Nephron (organoid): Measurements from ENCODE around the gene PTGES3.

ENCODE experiments used
- H3K27ac Mint-ChIP-seq, 3 experiments: 2 replicates each; pipeline ENCODE4 v1.8.0; 2020; ENCODE audit warnings: mixed read lengths in 3 of 3, mild to moderate bottlenecking in 2 of 3, moderate library complexity in 1 of 3
- H3K27me3 Mint-ChIP-seq: 2 replicates; pipeline ENCODE4 v1.8.0; 2021; ENCODE audit warnings: low read depth, mild to moderate bottlenecking, moderate library complexity, mixed read lengths
- H3K36me3 Mint-ChIP-seq: 2 replicates; pipeline ENCODE4 v1.8.0; 2020; ENCODE audit warnings: low read depth, mixed read lengths
- H3K4me1 Mint-ChIP-seq: 2 replicates; pipeline ENCODE4 v1.8.0; 2020; ENCODE audit warnings: mixed read lengths
- H3K4me3 Mint-ChIP-seq, 3 experiments: 2 replicates each; pipeline ENCODE4 v1.8.0; 2020; ENCODE audit warnings: mild to moderate bottlenecking in 3 of 3, mixed read lengths in 3 of 3, moderate library complexity in 2 of 3
- H3K9me3 Mint-ChIP-seq: 2 replicates; pipeline ENCODE4 v1.8.0; 2020; ENCODE audit warnings: mixed read lengths
- CTCF ChIP-seq, 3 experiments: fragments of 200-600 bp; sonication (generic); IDR thresholded peaks; one replicate each; pipeline ENCODE4 v1.5.0; 2021; ENCODE audit warnings: antibody characterized with exemption in 3 of 3; ENCODE audit not compliant: unreplicated experiment in 3 of 3

The PTGES3 gene

DNA sequence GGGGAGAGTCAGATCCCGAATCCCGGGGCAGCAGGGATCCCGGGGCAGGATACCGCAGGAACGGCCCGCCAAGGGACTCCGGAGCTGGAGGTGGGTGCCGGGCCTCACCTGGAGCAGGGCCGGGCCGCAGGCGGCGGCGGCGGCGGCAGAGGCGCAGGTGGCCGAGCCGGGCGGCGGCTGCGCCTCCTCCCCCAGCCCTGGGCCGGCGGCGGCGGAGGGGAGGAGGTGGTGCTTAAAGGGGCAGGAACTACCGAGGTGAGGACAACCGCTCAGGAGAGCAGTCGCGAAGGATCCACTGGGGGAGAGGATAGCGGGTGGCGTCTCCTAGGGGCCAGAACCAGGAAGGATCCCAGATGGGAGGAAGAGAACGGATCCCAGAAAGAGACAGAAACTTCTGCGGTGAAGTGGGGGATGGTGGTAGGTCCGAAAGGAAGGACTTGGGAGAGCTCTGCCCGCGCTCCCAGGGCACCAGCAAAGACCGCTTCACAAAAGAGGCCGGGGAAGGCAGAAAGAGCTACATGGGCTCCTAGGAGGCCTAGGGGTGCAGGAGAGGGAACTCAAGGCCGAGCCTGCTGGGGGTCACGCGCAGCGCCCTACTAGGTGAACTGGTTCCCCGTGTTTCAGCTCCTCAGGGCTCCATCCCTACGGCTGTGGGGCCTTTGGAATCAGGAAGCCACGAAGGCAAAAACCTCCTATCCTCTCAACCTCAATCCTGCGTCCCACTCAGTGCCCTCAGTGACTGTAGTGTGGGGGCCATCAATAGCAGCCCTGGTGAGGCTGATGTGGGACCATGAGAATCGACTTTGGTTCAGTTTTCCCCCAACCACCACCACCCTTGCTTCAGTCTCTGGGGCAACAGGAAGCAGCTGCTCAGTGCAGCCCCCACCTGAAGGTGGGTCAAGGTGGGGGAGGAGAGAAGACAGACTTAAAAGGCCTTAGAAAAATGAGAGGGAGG, 53.0 kb downstream of the PTGES3 start:
- Mint-ChIP-seq H3K4me1 (peaks cover 62% of the 10 kb centered on the region), H3K27ac (peak overlapping the region; percentile 95 to 98 (median 98)), H3K9me3 (no peaks in the 10 kb centered on the region), H3K27me3 (no peaks in the 10 kb centered on the region), H3K4me3 (peak overlapping the region; percentile 88 to 99 (median 96)), H3K36me3 (peaks cover 32% of the 10 kb centered on the region)
- TF ChIP-seq CTCF (IDR thresholded peaks at IDR 0.05; ENCODE audit: unreplicated experiment in 3 of 3), result peak; percentile 37 to 46 (median 45)

DNA sequence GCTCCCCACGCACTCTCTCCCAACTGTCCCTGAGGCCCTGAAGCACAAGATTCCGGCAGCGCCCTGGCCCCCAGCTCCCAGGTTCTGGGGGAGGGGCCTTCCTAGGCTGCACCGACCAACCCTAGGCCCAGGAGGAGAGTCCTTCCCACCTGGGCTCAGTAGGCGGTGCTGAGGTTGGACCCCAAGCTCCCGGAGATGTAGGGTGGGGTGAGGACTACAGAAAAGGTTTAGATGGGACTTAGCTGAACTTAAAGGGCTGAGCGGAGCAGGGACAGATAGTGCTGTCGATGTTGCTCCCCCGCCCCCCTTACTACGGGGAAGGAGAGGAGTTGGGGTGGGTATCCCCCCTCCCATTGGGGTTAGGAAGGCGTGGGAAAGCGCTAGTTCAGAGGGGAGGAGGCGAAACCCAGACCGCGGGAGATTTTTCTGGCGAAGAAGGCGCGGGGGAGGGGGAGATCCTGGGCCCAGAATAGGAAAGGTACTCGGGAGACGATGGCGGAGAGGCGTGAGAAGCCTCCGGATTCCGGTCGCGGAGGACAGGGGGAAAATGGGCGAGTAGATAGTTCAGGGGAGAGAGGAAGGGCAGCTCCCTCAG, 53.7 kb downstream of the PTGES3 start:
- no peaks in the 10 kb centered on the region for H3K27me3 Mint-ChIP-seq
- peak overlapping the region; percentile 95 to 98 (median 98) for H3K27ac Mint-ChIP-seq
- no peak for TF ChIP-seq CTCF (IDR thresholded peaks at IDR 0.05; ENCODE audit: unreplicated experiment in 3 of 3)
- no peaks in the 10 kb centered on the region for H3K9me3 Mint-ChIP-seq
- H3K4me3 Mint-ChIP-seq, result peak overlapping the region; percentile 88 to 99 (median 96)
- peaks cover 25% of the 10 kb centered on the region for H3K36me3 Mint-ChIP-seq
- peaks cover 62% of the 10 kb centered on the region for H3K4me1 Mint-ChIP-seq

DNA sequence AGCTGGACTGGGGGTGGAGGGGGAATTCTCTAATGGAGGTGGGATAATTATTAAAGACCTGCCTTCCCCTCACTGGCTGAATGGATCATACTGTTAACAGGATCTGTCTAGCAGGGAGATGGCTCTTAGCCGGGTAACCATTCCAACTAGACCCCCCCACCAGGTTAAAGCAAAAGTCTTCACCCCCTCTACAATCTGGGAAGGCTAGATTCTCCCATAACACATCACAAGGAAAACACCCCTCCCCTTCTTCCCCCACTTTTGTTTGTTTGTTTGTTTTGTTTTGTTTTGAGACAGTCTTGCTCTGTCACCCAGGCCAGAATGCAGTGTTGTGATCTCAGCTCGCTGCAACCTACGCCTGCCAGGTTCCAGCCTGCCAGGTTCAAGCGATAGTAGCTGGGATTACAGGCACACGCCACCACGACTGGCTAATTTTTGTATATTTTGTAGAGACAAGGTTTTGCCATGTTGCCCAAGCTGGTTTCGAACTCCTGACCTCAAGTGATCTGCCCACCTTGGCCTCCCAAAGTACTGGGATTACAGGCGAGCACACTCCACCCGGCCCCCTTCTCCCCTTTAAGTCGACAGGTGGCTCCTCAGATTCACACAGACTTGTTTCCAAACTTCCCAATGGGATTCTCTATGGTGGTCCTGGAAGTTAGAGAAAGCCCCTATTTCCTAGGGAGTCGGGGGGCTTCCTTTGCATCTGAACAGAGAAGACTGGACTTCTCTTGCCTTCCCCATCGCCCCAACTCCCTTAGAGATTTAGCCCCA, 54.4 kb downstream of the PTGES3 start:
- H3K4me1 Mint-ChIP-seq, result peaks cover 67% of the 10 kb centered on the region
- peak overlapping the region; percentile 88 to 99 (median 96) for H3K4me3 Mint-ChIP-seq
- no peaks in the 10 kb centered on the region for H3K9me3 Mint-ChIP-seq
- peak overlapping the region; percentile 95 to 98 (median 98) for H3K27ac Mint-ChIP-seq
- H3K27me3 Mint-ChIP-seq, result no peaks in the 10 kb centered on the region
- peaks cover 19% of the 10 kb centered on the region for H3K36me3 Mint-ChIP-seq
- no peak for TF ChIP-seq CTCF (IDR thresholded peaks at IDR 0.05; ENCODE audit: unreplicated experiment in 3 of 3)

DNA sequence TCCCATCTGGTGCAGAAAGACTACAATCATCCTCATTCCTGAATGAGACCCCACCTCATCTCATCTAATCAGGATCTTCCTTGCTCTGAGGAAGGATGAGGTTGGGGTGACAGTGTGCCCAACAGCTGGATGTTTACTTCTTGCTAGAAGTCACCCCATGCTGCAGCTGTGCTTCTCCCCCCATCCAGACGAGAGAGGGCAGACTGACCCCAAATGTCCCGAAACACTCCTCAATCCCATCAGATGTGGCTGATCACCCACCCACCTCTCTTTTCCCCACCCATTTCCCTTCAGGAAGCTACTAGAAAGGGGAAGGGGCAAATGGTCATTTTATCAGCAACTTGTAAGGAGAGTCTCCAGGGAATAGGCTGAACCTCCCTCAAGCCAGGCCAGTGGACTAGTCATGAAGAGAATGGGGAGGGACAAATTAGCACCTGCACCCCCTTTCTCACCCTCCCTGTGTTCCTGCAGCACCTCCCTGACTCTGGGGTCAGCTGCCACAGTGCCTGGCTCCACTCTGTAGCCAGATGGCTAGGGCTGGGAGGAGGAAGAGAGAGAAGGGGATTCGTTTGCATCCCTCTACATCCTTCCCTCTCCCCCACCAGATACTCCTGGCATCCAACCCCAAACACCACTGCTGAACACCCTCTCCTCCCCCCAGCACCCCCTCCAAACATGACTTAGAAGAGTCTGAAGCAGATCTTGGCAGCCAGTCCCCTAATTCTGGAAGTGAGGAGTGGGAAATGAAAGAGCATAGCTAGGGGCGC, 55.2 kb downstream of the PTGES3 start:
- no peak for TF ChIP-seq CTCF (IDR thresholded peaks at IDR 0.05; ENCODE audit: unreplicated experiment in 3 of 3)
- H3K36me3 Mint-ChIP-seq, result peaks cover 17% of the 10 kb centered on the region
- no peaks in the 10 kb centered on the region for H3K9me3 Mint-ChIP-seq
- H3K4me3 Mint-ChIP-seq, result peak overlapping the region; percentile 88 to 99 (median 96)
- peak overlapping the region; percentile 95 to 98 (median 98) for H3K27ac Mint-ChIP-seq
- H3K4me1 Mint-ChIP-seq, result peaks cover 71% of the 10 kb centered on the region
- H3K27me3 Mint-ChIP-seq, result no peaks in the 10 kb centered on the region
